CD4-positive, alpha-beta T cell treated with Interferon gamma for 1 hour (primary cell): Measurements from ENCODE around the gene TRIM37.
"Not testable (repeated sequence)": the region's sequence is repeated elsewhere in the genome, so short reads cannot be mapped to it uniquely, and the experiment has no call there.

Source experiments
- DNase-seq: peaks from one replicate; pipeline ENCODE4 v3.0.0-alpha.2; 2020

Gene TRIM37

GRCh38 chr17:58985971-58986370 lies 120.7 kb downstream of the TRIM37 start:
- no peak for DNase-seq

- DNase-seq: no peak
Measured at GRCh38 chr17:58985367-58985766, 121.3 kb downstream of the TRIM37 start.

GRCh38 chr17:58982626-58983025 lies 124.1 kb downstream of the TRIM37 start:
- no peak for DNase-seq

GRCh38 chr17:58980706-58981481 lies 125.8 kb downstream of the TRIM37 start:
- no peak for DNase-seq

- no peak for DNase-seq
Measured at GRCh38 chr17:58976541-58976940, 130.1 kb downstream of the TRIM37 start.

- no peak for DNase-seq
Measured at GRCh38 chr17:58974354-58974753, 132.3 kb downstream of the TRIM37 start.

- no peak for DNase-seq
Measured at GRCh38 chr17:58970609-58971450, 135.8 kb downstream of the TRIM37 start.

- no peak for DNase-seq
Measured at GRCh38 chr17:58969612-58970011, 137.1 kb downstream of the TRIM37 start.

GRCh38 chr17:58969156-58969555 lies 137.5 kb downstream of the TRIM37 start:
- DNase-seq: no peak

GRCh38 chr17:58968426-58969061 lies 138.1 kb downstream of the TRIM37 start:
- DNase-seq: no peak

- no peak for DNase-seq
Measured at GRCh38 chr17:58966208-58966607, 140.5 kb downstream of the TRIM37 start.

GRCh38 chr17:58965221-58965620 lies 141.5 kb downstream of the TRIM37 start:
- DNase-seq: no peak

GRCh38 chr17:58960068-58960467 lies 146.6 kb downstream of the TRIM37 start:
- no peak for DNase-seq

- not testable (repeated sequence) for DNase-seq
Measured at GRCh38 chr17:58957725-58958073, 149.0 kb downstream of the TRIM37 start.

GRCh38 chr17:58956997-58957724 lies 149.5 kb downstream of the TRIM37 start:
- no peak for DNase-seq

- not testable (repeated sequence) for DNase-seq
Measured at GRCh38 chr17:58954358-58954757, 152.3 kb downstream of the TRIM37 start.

- DNase-seq: no peak
Measured at GRCh38 chr17:58947824-58948223, 158.9 kb downstream of the TRIM37 start.

GRCh38 chr17:58947411-58947810 lies 159.3 kb downstream of the TRIM37 start:
- no peak for DNase-seq

GRCh38 chr17:58944166-58944565 lies 162.5 kb downstream of the TRIM37 start:
- DNase-seq: no peak

- no peak for DNase-seq
Measured at GRCh38 chr17:58936295-58936694, 170.4 kb downstream of the TRIM37 start.

GRCh38 chr17:58932956-58933355 lies 173.7 kb downstream of the TRIM37 start:
- no peak for DNase-seq
